AG04450 (cell line): Measurements from ENCODE around the gene HOXC13. TPM values are rescaled to one million over a fixed set of nuclear protein-coding genes. Genes with fewer than 3 reads are reported as not detected.

Experiments
- CTCF ChIA-PET: fragments of 300-600, 350-600 bp; formaldehyde crosslinking; extraction: SDS; loops from one replicate; lab custom pipeline; 2022; ENCODE audit warnings: antibody characterized with exemption, inconsistent platforms; lab: Charles Lee
- POLR2A ChIA-PET: fragments of 350-600 bp; formaldehyde crosslinking; extraction: SDS; loops from one replicate; lab custom pipeline; 2021; ENCODE audit warnings: antibody characterized with exemption, inconsistent platforms; lab: Yijun Ruan, JAX
- DNase-seq: peaks from one replicate; pipeline ENCODE4 v3.0.0-alpha.2; 2011; ENCODE audit warnings: low read depth, low spot score
- H3K27ac ChIP-seq: one replicate; pipeline ENCODE4 v1.5.1; 2012; ENCODE audit warnings: low read depth, low read length, control low read depth
- H3K27me3 ChIP-seq: one replicate; pipeline ENCODE4 v1.6.0; 2012; ENCODE audit warnings: low read length; ENCODE audit not compliant: control insufficient read depth, insufficient read depth
- H3K4me3 ChIP-seq: 2 replicates; pipeline ENCODE4 v1.5.1; 2011; ENCODE audit warnings: mild to moderate bottlenecking, low read depth, low read length, control low read depth
- H3K9me3 ChIP-seq: 2 replicates; pipeline ENCODE4 v1.5.1; 2012; ENCODE audit warnings: low read length; ENCODE audit not compliant: control insufficient read depth, insufficient read depth
- polyA plus RNA-seq: library from polyadenylated mRNA; depleted of rRNA; stranded (reverse); fragments of >200 nt; gene quantifications from 2 replicates; pipeline ENCODE4 v1.2.3, GENCODE V29; 2011
- TF ChIP-seq, protein P1 (sequence below): IDR thresholded peaks from 2 replicates; pipeline ENCODE4 v1.5.1; 2011; ENCODE audit warnings: low read depth, low read length, control low read depth, inconsistent platforms

The HOXC13 gene
- polyA plus RNA-seq, 1 experiment, result not detected

DNA sequence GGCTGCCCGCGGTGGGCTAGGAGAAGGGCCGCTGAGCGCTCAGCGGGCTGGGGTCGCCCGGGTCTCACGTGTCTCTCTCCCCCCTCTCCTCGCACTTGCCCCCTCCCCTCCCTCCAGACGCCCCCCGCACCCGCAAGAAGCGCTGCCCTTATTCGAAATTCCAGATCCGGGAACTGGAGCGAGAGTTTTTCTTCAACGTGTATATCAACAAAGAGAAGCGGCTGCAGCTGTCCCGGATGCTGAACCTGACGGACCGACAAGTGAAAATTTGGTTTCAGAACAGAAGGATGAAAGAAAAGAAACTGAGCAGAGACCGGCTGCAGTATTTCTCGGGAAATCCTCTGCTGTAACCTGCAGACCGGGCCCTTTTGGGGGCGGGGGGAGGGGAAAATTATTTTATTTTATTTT lies 36.4 kb downstream of the HOXC13 start:
- CTCF ChIA-PET, result no interaction called here
- POLR2A ChIA-PET, result interaction anchor here (0.6 kb wide), 1 partner anchor 11 kb away, joined by 3 read pairs; no protein-coding TSS in a partner anchor
- no peak for DNase-seq

DNA sequence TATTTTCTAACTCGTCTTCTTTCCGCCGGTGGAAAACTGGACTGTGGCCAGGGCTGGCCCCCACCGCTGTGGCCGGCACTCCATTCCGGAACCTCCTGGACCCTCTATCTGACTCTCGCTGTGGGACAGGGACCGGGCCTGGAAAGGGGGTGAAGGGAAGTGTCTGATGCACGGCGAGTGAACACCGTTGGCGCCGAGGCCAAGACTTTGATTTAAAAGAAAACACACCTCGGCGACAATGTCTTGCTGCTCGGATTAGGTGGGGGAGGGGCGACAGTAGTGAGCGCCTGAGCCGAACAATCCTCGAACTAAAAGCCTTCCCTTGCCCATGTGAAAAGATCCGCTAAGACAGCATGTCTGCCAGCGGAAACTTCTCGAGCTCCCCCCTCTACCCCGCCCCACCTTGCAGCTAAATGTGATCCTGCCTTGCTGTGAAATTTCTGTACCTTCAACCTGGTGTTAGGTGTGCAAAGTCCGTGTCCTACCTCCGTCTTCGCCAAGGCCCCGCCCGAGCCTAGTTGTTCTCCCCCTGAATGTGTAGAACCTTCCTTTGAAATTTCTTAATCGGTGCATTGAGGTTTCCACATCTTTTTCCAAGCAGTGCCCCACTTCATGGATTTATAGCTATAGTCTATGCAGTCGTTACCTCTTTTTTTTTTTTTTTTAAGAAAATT lies 37.0 kb downstream of the HOXC13 start:
- peaks cover 12% of the 10 kb centered on the region for H3K9me3 ChIP-seq
- POLR2A ChIA-PET, result interaction anchor here (0.6 kb wide), 1 partner anchor 10 kb away, joined by 3 read pairs; no protein-coding TSS in a partner anchor
- DNase-seq, result no peak
- no peak overlapping the region for H3K27ac ChIP-seq
- no peak overlapping the region for H3K4me3 ChIP-seq
- TF ChIP-seq, protein P1, sequence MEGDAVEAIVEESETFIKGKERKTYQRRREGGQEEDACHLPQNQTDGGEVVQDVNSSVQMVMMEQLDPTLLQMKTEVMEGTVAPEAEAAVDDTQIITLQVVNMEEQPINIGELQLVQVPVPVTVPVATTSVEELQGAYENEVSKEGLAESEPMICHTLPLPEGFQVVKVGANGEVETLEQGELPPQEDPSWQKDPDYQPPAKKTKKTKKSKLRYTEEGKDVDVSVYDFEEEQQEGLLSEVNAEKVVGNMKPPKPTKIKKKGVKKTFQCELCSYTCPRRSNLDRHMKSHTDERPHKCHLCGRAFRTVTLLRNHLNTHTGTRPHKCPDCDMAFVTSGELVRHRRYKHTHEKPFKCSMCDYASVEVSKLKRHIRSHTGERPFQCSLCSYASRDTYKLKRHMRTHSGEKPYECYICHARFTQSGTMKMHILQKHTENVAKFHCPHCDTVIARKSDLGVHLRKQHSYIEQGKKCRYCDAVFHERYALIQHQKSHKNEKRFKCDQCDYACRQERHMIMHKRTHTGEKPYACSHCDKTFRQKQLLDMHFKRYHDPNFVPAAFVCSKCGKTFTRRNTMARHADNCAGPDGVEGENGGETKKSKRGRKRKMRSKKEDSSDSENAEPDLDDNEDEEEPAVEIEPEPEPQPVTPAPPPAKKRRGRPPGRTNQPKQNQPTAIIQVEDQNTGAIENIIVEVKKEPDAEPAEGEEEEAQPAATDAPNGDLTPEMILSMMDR, result no peak
- H3K27me3 ChIP-seq, result peaks cover 92% of the 10 kb centered on the region
- CTCF ChIA-PET, result interaction anchor here (0.6 to 1.1 kb wide), 2 partner anchors 30 to 157 kb away, joined by 3 read pairs; no protein-coding TSS in a partner anchor

More for the DNA sequence above, 36.4 kb downstream of the HOXC13 start:
- Histone ChIP-seq H3K27me3 (peaks cover 95% of the 10 kb centered on the region), H3K9me3 (peaks cover 12% of the 10 kb centered on the region), H3K27ac (no peak overlapping the region), H3K4me3 (no peak overlapping the region)
- TF ChIP-seq, protein P1, result no peak

DNA sequence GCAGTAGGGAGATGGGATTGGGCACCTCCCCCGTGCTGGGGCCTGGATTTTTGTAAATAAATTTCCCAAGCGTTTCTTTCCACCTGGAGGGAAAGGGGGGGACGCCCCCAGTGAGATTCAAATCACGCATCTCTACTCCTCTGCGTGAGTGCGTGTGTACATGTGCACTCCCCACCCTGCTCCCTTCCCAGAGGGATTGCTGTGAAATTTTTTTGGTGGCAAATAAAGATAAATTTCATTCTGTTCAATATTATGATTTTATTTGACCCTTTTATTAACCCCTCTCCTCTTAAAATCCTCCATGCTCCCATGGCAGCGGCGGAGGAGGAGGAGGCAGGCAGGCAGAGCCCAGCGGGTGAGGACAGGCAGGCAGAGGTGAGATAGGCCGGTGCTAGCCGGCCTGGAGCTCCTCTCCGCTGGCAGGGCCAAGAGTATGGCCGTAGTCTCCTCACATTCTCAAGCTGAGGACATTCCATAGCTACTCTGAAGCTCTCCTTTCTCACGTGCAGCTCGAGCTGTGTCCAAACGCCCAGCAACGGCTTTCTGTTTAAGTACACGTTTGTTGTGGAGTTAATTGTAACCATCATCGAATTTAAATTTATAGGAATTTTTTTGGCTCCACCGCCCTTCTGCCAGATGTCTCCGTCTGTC lies 37.7 kb downstream of the HOXC13 start:
- ChIA-PET POLR2A (no interaction called here), CTCF (interaction anchor here (0.6 to 1.1 kb wide), 2 partner anchors 29 to 158 kb away, joined by 3 read pairs; no protein-coding TSS in a partner anchor)
- H3K27ac ChIP-seq, result no peak overlapping the region
- TF ChIP-seq, protein P1, result no peak
- no peak for DNase-seq
- peaks cover 12% of the 10 kb centered on the region for H3K9me3 ChIP-seq
- H3K4me3 ChIP-seq, result no peak overlapping the region
- peaks cover 93% of the 10 kb centered on the region for H3K27me3 ChIP-seq

DNA sequence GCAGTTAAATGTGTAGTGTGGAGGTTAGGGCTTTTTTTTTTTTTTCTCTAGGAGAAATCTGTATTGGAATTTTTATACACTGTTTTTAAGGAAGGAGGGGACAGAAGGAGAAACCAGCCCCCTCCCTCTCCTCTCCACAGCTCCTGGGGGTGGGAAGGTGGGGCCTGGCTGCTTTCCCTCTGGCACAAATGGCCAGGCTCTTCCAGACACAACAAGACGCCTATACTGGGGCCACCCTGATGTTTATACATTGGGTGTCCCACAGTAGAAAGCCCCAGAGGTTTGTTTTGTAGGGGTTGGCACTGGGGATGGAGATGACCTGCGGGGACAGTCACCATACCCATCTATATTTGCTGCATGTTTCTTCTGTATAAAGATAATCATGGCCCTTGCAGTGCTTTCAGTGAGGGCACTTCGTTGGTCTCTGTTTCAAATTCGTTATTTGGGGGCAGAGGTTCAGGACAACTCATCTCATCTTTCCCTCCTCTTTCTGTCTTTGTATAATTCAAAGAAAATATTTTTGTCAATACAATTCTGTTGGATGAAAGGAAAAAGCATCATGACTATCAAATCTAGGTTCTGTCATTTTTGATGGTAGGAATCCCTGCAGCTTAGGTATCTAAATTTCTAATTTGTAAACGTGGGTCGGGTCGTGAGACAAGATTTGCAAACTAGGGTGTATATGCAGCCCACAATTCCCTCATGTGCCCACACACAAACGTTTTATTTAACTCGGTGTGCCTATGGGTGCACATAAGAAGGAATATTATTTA lies 38.4 kb downstream of the HOXC13 start:
- peaks cover 12% of the 10 kb centered on the region for H3K9me3 ChIP-seq
- H3K27me3 ChIP-seq, result peaks cover 93% of the 10 kb centered on the region
- ChIA-PET CTCF (interaction anchor here (1.1 kb wide), 1 partner anchor 29 kb away, joined by 3 read pairs; no protein-coding TSS in a partner anchor), POLR2A (no interaction called here)
- DNase-seq, result no peak
- no peak overlapping the region for H3K4me3 ChIP-seq
- no peak overlapping the region for H3K27ac ChIP-seq
- TF ChIP-seq, protein P1, result no peak
